Measurements from ENCODE around the gene RIMKLA. TPM values are rescaled to one million over a fixed set of nuclear protein-coding genes. Genes with fewer than 3 reads are reported as not detected.

RIMKLA gene
- total RNA-seq, 2 experiments from 2014 or later: not detected

- no TSS peak for BruUV-seq (replicated peaks)
- intact Hi-C loops (cut with micrococcal nuclease; ENCODE audit: unreplicated experiment): no loop called here
- H3K9me3 ChIP-seq (ENCODE audit: low read length): no peaks in the 10 kb centered on the region
- no peak overlapping the region for H2AFZ ChIP-seq (ENCODE audit: low read length)
- H3K79me2 ChIP-seq (ENCODE audit: insufficient read depth, low read depth, low read length): no peaks in the 10 kb centered on the region
- ChIA-PET CTCF (ENCODE audit: unreplicated experiment) (no interaction called here), POLR2A (no interaction called here)
- H4K20me1 ChIP-seq (ENCODE audit: insufficient read depth, low read length): no peaks in the 10 kb centered on the region
- no peak overlapping the region for H3K4me3 ChIP-seq (ENCODE audit: low read depth, low read length, poor library complexity, severe bottlenecking)
- H3K27ac ChIP-seq (ENCODE audit: low read depth, low read length, poor library complexity, severe bottlenecking): no peak overlapping the region
- H3K36me3 ChIP-seq (ENCODE audit: insufficient read depth, low read length): no peaks in the 10 kb centered on the region
- DNase-seq (ENCODE audit: low spot score): no peak
- H3K4me2 ChIP-seq (ENCODE audit: low read length): no peak overlapping the region
- TF ChIP-seq CTCF (conservative IDR thresholded peaks at IDR 0.05; ENCODE audit: low read length): no peak
- no peak for TF ChIP-seq EZH2phosphoT487 (IDR thresholded peaks at IDR 0.05; ENCODE audit: borderline replicate concordance, low read depth, low read length)
- no peaks in the 10 kb centered on the region for H3K4me1 ChIP-seq (ENCODE audit: insufficient read depth, low read length, poor library complexity, severe bottlenecking)
- no peaks in the 10 kb centered on the region for H3K9me2 ChIP-seq (ENCODE audit: insufficient read depth, low read length)
Measured at GRCh38 chr1:42379794-42380585, 602 bp upstream of the RIMKLA start.

DNA sequence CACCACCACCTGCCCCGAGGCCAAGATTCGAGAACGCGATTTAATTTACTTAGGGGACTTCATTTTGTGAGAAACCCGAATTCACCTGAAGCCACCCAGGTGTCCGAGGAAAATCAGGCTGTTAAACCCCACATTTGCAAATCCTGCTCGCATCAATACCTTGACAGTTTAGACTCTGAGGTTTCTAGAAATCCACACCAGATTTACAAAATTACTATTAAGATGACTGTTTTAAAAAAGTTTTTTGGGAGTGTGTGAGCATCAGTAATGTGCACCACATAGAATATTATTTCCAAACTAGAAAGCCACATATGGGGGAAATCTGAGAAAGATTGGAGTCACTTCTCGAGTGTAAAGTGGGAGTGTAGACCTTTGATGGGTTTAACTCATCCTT lies 685 bp downstream of the RIMKLA start:
- Histone ChIP-seq H2AFZ (ENCODE audit: low read length) (no peak overlapping the region), H4K20me1 (ENCODE audit: insufficient read depth, low read length) (no peaks in the 10 kb centered on the region), H3K27ac (ENCODE audit: low read depth, low read length, poor library complexity, severe bottlenecking) (no peak overlapping the region), H3K79me2 (ENCODE audit: insufficient read depth, low read depth, low read length) (no peaks in the 10 kb centered on the region), H3K4me2 (ENCODE audit: low read length) (peak overlapping the region; percentile 10; the same call in 1 of the 2 replicates), H3K36me3 (ENCODE audit: insufficient read depth, low read length) (no peaks in the 10 kb centered on the region), H3K9me2 (ENCODE audit: insufficient read depth, low read length) (no peaks in the 10 kb centered on the region), H3K4me1 (ENCODE audit: insufficient read depth, low read length, poor library complexity, severe bottlenecking) (no peaks in the 10 kb centered on the region), H3K9me3 (ENCODE audit: low read length) (no peaks in the 10 kb centered on the region), H3K4me3 (ENCODE audit: low read depth, low read length, poor library complexity, severe bottlenecking) (no peak overlapping the region)
- CTCF ChIA-PET (ENCODE audit: unreplicated experiment): no interaction called here
- TF ChIP-seq EZH2phosphoT487 (IDR thresholded peaks at IDR 0.05; ENCODE audit: borderline replicate concordance, low read depth, low read length) (peak; percentile 93), CTCF (conservative IDR thresholded peaks at IDR 0.05; ENCODE audit: low read length) (no peak)
- POLR2A ChIA-PET: no interaction called here
- intact Hi-C loops (cut with micrococcal nuclease; ENCODE audit: unreplicated experiment): no loop called here
- DNase-seq (ENCODE audit: low spot score): no peak
- no TSS peak for BruUV-seq (replicated peaks)

DNA sequence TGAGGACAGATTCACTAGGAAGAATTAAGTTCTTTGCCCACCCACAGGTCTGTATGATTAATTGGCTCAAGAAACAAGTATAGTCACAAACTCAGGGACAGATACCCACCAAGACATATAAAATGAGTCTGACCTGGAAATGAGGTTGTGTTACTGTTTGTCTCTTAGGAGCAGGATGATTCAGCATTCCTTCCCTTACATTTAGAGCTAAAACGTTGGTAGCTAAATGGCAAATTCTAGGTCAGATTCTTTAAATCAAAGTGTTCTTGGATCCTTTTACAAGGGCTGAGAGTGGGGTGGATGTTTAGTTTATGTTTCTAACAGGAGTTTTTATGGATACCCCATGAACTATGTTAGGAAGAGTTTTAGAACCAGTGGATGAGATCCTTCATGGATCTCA lies 4.7 kb downstream of the RIMKLA start:
- Histone ChIP-seq H3K79me2 (ENCODE audit: insufficient read depth, low read depth, low read length) (no peaks in the 10 kb centered on the region), H3K36me3 (ENCODE audit: insufficient read depth, low read length) (no peaks in the 10 kb centered on the region), H2AFZ (ENCODE audit: low read length) (no peak overlapping the region), H4K20me1 (ENCODE audit: insufficient read depth, low read length) (no peaks in the 10 kb centered on the region), H3K9me3 (ENCODE audit: low read length) (no peaks in the 10 kb centered on the region), H3K4me1 (ENCODE audit: insufficient read depth, low read length, poor library complexity, severe bottlenecking) (no peaks in the 10 kb centered on the region), H3K4me3 (ENCODE audit: low read depth, low read length, poor library complexity, severe bottlenecking) (no peak overlapping the region), H3K9me2 (ENCODE audit: insufficient read depth, low read length) (no peaks in the 10 kb centered on the region), H3K4me2 (ENCODE audit: low read length) (no peak overlapping the region), H3K27ac (ENCODE audit: low read depth, low read length, poor library complexity, severe bottlenecking) (no peak overlapping the region)
- CTCF ChIA-PET (ENCODE audit: unreplicated experiment): no interaction called here
- DNase-seq (ENCODE audit: low spot score): no peak
- POLR2A ChIA-PET: interaction anchor here (0.7 kb wide), 1 partner anchor 411 kb away, joined by 3 read pairs; no protein-coding TSS in a partner anchor
- BruUV-seq (replicated peaks): no TSS peak
- intact Hi-C loops (cut with micrococcal nuclease; ENCODE audit: unreplicated experiment): no loop called here
- no peak for TF ChIP-seq EZH2phosphoT487 (IDR thresholded peaks at IDR 0.05; ENCODE audit: borderline replicate concordance, low read depth, low read length)
- TF ChIP-seq CTCF (conservative IDR thresholded peaks at IDR 0.05; ENCODE audit: low read length): no peak
